Measurements from ENCODE around the gene FAAP20. TPM values are rescaled to one million over a fixed set of nuclear protein-coding genes. Genes with fewer than 3 reads are reported as not detected.
A peak's percentile ranks its signal among the peaks of the same experiment; 100 is the strongest.

The FAAP20 gene
- total and polyA plus RNA-seq, 2 of the 8 experiments (the other 6 are each of a cell fraction or from before 2014, with no cell fraction given), result 58.4 to 99.8 TPM

DNA sequence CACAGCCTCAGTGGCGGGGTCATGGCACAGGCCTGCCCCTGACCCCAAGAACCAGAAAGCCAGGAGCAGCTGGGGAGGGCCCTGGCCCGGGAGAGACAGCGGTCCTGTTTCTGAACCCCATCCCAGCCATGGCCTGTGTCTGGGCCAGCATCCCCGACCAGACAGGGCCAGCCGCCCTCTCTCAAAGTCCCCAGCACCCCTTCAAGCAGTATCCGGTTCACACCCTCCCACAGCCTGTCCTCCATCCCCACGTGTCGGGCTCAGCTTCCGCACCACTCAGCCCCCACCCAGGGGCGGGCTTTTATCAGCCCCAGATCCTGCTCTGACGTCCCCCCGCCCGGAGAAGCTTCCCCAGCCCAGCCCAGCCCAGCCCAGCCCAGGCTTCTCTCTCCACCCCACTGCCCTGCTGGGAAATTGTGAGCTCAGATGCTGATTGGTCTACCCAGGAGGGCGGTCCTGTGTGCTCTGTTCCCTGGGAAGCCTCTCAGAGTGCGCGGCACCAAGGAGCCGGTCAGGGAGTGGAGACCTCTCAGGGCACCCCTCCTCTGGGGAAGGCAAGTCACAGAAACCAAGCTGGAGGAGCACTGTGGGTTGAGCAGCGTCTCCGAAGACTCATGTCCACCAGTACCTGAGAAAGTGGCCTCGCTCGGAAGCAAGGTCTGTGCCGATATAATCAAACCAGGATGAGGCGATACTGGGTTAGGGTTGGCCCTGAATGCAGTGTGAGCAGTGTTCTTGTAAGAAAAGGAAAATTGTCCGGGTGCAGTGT lies 4.7 kb upstream of the FAAP20 start (continued):
- TF ChIP-seq, protein P1, sequence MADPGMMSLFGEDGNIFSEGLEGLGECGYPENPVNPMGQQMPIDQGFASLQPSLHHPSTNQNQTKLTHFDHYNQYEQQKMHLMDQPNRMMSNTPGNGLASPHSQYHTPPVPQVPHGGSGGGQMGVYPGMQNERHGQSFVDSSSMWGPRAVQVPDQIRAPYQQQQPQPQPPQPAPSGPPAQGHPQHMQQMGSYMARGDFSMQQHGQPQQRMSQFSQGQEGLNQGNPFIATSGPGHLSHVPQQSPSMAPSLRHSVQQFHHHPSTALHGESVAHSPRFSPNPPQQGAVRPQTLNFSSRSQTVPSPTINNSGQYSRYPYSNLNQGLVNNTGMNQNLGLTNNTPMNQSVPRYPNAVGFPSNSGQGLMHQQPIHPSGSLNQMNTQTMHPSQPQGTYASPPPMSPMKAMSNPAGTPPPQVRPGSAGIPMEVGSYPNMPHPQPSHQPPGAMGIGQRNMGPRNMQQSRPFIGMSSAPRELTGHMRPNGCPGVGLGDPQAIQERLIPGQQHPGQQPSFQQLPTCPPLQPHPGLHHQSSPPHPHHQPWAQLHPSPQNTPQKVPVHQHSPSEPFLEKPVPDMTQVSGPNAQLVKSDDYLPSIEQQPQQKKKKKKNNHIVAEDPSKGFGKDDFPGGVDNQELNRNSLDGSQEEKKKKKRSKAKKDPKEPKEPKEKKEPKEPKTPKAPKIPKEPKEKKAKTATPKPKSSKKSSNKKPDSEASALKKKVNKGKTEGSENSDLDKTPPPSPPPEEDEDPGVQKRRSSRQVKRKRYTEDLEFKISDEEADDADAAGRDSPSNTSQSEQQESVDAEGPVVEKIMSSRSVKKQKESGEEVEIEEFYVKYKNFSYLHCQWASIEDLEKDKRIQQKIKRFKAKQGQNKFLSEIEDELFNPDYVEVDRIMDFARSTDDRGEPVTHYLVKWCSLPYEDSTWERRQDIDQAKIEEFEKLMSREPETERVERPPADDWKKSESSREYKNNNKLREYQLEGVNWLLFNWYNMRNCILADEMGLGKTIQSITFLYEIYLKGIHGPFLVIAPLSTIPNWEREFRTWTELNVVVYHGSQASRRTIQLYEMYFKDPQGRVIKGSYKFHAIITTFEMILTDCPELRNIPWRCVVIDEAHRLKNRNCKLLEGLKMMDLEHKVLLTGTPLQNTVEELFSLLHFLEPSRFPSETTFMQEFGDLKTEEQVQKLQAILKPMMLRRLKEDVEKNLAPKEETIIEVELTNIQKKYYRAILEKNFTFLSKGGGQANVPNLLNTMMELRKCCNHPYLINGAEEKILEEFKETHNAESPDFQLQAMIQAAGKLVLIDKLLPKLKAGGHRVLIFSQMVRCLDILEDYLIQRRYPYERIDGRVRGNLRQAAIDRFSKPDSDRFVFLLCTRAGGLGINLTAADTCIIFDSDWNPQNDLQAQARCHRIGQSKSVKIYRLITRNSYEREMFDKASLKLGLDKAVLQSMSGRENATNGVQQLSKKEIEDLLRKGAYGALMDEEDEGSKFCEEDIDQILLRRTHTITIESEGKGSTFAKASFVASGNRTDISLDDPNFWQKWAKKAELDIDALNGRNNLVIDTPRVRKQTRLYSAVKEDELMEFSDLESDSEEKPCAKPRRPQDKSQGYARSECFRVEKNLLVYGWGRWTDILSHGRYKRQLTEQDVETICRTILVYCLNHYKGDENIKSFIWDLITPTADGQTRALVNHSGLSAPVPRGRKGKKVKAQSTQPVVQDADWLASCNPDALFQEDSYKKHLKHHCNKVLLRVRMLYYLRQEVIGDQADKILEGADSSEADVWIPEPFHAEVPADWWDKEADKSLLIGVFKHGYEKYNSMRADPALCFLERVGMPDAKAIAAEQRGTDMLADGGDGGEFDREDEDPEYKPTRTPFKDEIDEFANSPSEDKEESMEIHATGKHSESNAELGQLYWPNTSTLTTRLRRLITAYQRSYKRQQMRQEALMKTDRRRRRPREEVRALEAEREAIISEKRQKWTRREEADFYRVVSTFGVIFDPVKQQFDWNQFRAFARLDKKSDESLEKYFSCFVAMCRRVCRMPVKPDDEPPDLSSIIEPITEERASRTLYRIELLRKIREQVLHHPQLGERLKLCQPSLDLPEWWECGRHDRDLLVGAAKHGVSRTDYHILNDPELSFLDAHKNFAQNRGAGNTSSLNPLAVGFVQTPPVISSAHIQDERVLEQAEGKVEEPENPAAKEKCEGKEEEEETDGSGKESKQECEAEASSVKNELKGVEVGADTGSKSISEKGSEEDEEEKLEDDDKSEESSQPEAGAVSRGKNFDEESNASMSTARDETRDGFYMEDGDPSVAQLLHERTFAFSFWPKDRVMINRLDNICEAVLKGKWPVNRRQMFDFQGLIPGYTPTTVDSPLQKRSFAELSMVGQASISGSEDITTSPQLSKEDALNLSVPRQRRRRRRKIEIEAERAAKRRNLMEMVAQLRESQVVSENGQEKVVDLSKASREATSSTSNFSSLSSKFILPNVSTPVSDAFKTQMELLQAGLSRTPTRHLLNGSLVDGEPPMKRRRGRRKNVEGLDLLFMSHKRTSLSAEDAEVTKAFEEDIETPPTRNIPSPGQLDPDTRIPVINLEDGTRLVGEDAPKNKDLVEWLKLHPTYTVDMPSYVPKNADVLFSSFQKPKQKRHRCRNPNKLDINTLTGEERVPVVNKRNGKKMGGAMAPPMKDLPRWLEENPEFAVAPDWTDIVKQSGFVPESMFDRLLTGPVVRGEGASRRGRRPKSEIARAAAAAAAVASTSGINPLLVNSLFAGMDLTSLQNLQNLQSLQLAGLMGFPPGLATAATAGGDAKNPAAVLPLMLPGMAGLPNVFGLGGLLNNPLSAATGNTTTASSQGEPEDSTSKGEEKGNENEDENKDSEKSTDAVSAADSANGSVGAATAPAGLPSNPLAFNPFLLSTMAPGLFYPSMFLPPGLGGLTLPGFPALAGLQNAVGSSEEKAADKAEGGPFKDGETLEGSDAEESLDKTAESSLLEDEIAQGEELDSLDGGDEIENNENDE (IDR thresholded peaks at IDR 0.05; ENCODE audit: insufficient replicate concordance, low read length), result no peak
- TF ChIP-seq POU5F1 (IDR thresholded peaks at IDR 0.05; ENCODE audit: low read depth, low read length), result no peak
- no peak for TF ChIP-seq BRCA1 (IDR thresholded peaks at IDR 0.05; ENCODE audit: low read depth, low read length)
- no peak for TF ChIP-seq POLR2AphosphoS5 (IDR thresholded peaks at IDR 0.05; ENCODE audit: low read depth, low read length)
- TF ChIP-seq, protein P2, sequence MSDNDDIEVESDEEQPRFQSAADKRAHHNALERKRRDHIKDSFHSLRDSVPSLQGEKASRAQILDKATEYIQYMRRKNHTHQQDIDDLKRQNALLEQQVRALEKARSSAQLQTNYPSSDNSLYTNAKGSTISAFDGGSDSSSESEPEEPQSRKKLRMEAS (IDR thresholded peaks at IDR 0.05), result peak; percentile 77
- no peak for TF ChIP-seq TCF12 (IDR thresholded peaks at IDR 0.05; ENCODE audit: low read depth, low read length)
- no peak for TF ChIP-seq BACH1 (IDR thresholded peaks at IDR 0.05; ENCODE audit: low read length)
- no peak for TF ChIP-seq JUN (IDR thresholded peaks at IDR 0.05; ENCODE audit: low read depth, low read length)
- no peak for TF ChIP-seq ASH2L (IDR thresholded peaks at IDR 0.05; ENCODE audit: low read length)
- no peak for TF ChIP-seq SRF (IDR thresholded peaks at IDR 0.05; ENCODE audit: low read depth, low read length)
- TF ChIP-seq CBX8 (IDR thresholded peaks at IDR 0.05; ENCODE audit: borderline replicate concordance, low read depth, low read length), result no peak

All from H1 (cell line).